Stimulated activated CD4-positive, alpha-beta T cell treated with anti-CD3 and anti-CD28 coated beads, Interleukin-2, amount 100 ng/mL, for 48 hours (primary cell): ENCODE results near the gene DAP.
"Not testable (repeated sequence)": the region's sequence is repeated elsewhere in the genome, so short reads cannot be mapped to it uniquely, and the experiment has no call there.

Experiments used
- DNase-seq, 2 donors: peaks; one replicate each; pipeline ENCODE4 v3.0.0-alpha.2; 2020

Gene DAP

GRCh38 chr5:10667431-10668057 is 93.5 kb downstream of the DAP start:
- DNase-seq: no peak

GRCh38 chr5:10666531-10667299 is 94.3 kb downstream of the DAP start:
- DNase-seq: no peak

- no peak for DNase-seq
These were observed 95.2 kb downstream of the DAP start for GRCh38 chr5:10665799-10666198.

GRCh38 chr5:10664180-10664769 is 96.8 kb downstream of the DAP start:
- not testable (repeated sequence) for DNase-seq

GRCh38 chr5:10663489-10664179 is 97.4 kb downstream of the DAP start:
- DNase-seq: no peak

- DNase-seq: no peak
These were observed 98.2 kb downstream of the DAP start for GRCh38 chr5:10662661-10663488.

GRCh38 chr5:10662083-10662482 is 99.0 kb downstream of the DAP start:
- DNase-seq: no peak

GRCh38 chr5:10661401-10661800 is 99.6 kb downstream of the DAP start:
- no peak for DNase-seq

GRCh38 chr5:10660720-10661387 is 100.2 kb downstream of the DAP start:
- DNase-seq: no peak

- no peak for DNase-seq
These were observed 100.9 kb downstream of the DAP start for GRCh38 chr5:10660135-10660534.

GRCh38 chr5:10658265-10658664 is 102.8 kb downstream of the DAP start:
- DNase-seq: no peak

GRCh38 chr5:10655972-10656830 is 104.8 kb downstream of the DAP start:
- no peak for DNase-seq

- DNase-seq: no peak
These were observed 105.7 kb downstream of the DAP start for GRCh38 chr5:10655161-10655971.

GRCh38 chr5:10654566-10654965 is 106.5 kb downstream of the DAP start:
- DNase-seq: no peak

- no peak for DNase-seq
These were observed 107.2 kb downstream of the DAP start for GRCh38 chr5:10653751-10654400.

GRCh38 chr5:10653043-10653442 is 108.0 kb downstream of the DAP start:
- no peak for DNase-seq

- no peak for DNase-seq
These were observed 108.4 kb downstream of the DAP start for GRCh38 chr5:10652606-10653005.

- DNase-seq: no peak
These were observed 108.9 kb downstream of the DAP start for GRCh38 chr5:10652151-10652550.

- no peak for DNase-seq
These were observed 111.2 kb downstream of the DAP start for GRCh38 chr5:10649666-10650380.
